NCI-H226 (cell line): ENCODE measurements around the gene GATAD2B.

Source experiments
- DNase-seq: peaks from one replicate; pipeline ENCODE4 v3.0.0-alpha.2; 2015

The GATAD2B gene

DNA sequence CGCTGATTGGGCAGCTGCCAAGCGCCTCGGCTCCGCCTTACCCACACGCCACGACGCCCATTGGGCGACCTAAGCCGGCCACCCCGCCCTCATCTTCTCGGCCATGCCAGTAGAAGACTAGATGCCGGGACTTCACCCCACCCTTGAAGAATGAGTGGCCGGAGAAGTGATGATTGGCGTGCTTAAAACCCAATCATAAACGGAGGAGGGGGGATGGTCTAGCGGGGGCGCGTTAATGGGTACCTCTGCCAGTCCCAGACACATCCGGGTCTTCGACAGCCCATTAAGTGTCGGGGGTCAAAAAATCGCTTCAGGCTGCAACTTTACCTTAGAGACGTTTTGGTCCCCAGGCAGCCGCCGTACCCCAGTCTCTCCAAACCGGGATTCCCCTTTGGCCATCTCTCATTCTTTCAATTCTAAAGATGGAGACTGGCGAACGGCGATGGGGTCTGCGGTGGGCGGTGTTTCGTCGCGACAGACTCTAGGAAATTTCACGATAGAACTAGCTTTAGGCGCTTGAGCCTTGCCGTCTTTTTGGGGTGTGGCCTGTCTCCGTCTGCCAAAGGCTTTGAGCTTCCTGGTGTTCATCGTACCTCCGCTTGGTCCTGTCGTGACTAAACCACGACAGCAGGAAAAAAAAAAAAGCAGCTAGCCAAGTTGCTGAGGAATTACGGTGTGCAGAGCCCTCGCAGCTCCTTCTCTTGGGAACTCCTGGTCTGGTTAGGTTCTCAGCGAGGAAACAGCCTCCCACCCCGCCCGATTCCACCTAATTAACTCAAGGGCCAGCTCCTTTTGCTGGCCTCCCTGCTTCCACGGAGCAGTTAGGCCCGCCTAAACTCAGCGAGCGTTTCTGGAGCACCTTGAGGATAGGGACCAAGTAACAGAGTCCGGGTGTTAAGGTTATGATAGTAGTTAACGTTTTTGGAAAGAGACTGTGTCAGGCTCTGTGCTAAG, at the start of gene GATAD2B:
TSS of gene GATAD2B (minus strand) at position 1 of the 954 bp plus-strand sequence. CDS start 94,625 bp downstream, outside the sequence.
- peak; percentile 100 for DNase-seq

DNA sequence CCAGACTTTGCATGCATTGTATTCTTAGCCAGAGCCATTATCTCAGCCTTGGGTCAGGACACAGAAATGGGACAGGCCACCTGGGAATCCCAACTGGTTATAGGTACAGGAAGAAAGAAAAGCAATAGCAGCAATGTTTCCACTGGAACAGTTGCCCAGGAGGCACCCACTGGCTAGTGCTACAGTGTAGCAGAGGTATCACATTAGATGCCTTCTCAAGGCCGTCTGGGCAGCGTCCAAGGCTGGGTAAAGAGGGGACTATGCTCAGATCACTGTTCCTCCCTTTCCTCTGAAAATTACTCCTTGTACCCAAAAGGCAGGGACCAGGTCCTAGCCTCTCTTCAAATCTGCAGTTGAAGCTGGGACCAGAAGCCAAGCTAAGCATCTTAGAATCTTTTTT, 47.6 kb upstream of the GATAD2B start:
- no peak for DNase-seq

DNA sequence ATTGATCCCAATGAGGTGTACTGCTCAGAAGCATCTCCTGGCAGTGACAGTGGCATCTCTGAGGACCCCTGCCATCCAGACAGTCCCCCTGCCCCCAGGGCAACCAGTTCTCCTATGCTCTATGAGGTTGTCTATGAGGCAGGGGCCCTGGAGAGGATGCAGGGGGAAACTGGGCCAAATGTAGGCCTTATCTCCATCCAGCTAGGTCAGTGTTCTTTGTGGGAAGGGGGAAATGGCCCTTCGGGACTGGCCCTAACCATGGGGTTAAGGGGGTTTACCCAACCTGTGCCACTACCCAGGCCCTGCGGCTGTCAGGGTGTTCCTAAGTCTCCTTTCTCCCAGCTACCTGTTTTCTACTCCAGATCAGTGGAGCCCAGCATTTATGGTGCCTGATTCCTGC, 46.2 kb upstream of the GATAD2B start:
- DNase-seq = no peak

DNA sequence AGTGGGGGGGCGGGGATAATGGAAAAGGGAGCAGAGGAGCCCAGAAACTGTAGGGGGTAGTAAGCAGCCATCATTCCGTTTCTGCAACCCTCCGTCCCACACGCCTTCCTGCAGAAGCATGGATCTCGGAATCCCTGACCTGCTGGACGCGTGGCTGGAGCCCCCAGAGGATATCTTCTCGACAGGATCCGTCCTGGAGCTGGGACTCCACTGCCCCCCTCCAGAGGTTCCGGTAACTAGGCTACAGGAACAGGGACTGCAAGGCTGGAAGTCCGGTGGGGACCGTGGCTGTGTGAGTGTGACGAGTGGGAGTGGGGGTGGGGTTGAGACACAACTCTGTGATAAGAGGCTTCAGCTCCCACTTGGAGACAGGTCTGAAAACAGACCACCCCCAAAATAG, 45.6 kb upstream of the GATAD2B start:
- no peak for DNase-seq

DNA sequence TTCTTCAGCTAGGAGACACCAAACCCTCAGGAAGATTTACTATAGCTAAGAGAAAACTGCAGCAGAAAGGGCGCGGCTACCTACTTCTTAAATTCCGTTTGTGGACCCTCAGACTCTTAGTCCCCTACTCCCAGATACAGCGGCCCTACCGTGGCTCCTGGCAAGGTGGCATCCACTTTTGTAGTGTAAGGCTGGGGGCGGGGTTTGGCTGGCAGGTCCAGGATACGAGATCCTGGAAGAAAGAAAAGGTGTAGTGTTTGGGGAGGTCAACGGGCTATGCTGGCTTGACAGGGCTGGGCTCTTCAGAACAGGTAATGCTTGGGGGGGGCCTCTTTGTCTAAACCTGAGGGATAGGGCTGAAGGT, 45.2 kb upstream of the GATAD2B start:
- DNase-seq = no peak

DNA sequence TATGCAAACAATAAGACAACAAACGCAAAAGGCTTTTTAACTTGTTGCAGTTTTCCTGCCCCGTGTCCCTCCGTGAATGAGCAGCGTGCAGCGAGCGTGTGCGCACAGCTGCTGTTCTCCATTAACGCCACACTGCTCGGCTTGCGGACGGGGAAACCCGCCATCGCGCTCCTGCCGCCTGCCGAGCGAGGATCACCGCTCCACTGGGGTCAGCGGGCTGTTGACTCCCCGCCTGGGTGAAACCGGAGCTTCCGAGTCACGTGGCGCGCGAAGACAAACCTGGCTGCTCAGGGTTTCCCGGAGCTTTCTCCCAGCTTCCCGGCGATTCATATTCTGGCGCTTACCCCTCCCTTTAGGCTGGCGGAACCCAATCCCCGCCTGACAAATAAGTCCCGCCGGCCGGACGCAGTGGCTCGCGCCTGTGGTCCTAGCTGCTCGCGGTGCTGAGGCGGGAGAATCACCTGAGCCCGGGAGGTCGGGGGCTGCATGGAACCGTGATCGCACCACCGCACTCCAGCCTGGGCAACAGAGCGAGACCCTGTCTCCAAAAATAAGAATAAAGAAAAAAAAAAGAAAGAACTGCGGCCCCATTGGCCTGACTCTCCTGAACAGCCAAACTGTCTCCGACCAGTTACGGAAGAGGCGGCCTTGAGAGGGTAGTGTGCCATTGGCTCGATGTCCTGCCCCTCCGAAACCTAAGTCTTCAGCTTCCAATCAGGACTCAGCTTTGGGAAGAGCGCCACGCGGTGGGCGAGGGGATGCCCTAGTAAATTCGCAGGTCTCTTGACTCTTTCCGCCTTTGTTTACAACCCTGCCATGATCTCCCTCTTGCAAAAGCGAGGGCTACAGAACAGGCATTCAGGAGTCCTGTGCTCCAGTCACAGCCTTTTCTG, 44.6 kb upstream of the GATAD2B start, which contains the start of gene CREB3L4:
TSS of gene CREB3L4 (plus strand) at position 796 of the 893 bp plus-strand sequence. CDS start 624 bp downstream, outside the sequence.
- peak; percentile 97 for DNase-seq

DNA sequence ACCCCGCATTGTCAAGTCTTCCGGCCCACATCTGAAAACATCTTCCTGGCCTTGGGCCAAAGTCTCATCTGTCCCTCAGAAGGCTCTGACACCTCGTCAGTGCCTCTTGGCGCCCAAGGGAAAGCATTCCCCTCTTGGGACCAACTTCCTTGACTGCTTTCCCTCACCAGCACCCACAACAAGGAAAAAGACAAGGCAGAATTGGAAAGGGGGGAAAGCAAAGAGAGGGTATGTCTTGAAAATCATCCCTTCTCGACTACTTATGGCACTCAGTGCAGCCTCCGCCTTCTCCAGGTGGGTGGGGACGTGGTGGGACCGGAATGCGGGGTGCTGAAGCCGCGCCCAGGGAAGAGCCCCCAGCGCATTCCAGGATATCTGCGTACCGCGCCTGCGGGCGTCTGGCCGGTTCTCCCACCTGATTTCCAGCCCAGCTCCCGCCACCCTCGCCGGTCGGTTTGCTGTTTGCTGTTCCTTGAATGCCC, 41.1 kb upstream of the GATAD2B start:
- DNase-seq = peak; percentile 93

DNA sequence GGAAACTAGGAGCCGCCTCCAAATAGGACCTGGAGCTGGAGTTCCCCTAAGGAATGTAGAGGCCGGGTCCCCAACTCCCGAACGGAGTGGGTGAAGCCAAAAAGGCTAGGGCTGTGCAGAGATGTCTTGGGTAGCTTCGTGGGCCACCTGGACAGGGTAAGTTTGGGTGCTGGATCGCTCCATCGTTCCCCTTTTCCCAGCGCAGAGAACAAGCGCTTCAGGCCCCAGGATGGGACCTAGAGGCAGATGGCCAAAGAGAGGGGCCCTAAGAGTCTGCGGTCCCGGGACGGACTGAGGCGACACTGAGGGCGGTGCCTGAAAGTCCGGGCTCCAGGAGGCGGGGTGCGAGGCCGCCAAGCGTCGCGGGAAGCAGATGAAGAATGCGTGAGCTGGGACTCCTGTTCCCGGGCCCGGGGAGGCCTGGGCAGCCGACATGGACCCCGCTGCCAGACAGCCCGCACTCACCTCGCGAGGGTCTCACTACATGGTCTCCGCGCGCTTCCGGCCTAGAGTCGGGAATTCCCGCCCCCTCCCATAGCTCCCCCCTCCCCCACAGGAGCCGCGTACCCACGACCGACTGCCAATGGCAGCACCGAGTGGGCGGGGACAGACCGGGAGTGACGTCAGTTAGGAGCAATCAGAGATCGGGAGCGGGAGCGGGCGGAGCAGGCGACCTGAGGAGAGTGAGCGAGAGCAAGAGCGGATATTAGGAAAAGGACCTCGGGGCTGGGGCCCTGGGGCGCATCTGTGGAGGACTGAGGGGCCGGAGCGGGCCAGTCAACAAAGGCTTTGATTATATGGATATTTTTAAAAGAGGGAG, 40.5 kb upstream of the GATAD2B start, which contains the start of gene SLC39A1:
TSS of gene SLC39A1 (minus strand) at position 508 of the 820 bp plus-strand sequence. CDS start 822 bp downstream, outside the sequence.
- peak; percentile 96 for DNase-seq

DNA sequence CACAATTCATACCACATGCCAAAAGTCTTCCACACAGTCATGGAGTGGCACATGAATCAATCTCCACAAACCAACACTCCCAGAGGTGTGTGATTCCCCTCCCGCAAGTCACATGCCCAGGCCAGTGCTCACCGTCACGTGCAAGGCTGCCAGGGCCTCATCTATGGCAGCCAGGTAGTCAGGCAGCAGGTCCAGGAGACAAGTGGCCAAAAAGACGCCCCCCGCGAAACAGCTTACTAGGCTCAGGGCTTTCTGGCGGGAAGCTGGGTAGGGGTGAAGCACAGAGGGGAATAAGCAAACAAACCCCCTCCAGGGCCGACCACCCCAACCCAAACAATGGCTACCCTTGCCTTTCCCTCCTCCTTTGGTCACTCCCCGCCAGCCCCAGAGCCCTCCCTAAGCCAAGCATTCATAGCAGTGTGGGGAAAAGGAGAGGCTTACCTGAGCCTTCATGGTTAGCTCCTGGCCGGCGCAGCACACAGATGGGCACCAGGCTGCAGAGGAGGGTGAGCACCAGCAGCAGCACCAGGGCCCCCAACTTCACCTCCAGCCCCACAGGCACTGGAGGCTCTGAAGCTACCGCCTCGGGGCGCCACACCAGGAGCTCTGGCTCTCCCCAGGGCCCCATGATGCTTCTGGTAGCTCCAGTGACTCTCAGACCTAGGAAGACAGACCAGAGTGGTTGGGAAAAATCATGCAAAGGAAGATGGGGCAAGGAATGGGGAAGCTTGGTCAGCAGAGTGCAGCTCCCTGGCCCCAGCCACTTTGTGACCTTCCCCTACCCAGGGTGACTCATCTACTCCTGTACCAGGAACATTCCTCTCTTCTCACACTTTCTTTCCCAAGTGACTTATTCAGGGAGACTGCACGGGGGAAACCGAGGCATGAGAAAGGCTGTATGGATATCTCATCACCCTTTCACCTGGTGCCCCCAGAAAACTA, 39.6 kb upstream of the GATAD2B start:
- peak; percentile 22 for DNase-seq

DNA sequence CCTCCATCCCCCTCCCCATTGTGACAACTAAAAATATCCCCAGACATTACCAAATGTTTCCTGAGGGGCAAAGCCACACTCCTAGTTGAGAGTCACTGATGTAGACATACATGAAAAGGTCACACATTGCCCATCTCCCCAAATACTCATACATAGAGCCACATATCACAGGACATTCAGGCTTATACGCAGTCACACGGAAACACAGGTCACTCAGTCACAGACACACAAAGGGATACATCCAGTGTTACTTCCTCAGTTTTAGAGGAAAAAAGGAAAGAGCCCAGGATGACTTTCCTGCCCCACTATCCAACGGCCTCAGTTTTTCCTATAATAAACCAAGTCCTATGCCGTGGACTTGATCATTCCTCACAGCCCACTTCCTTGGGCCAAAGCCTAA, 38.6 kb upstream of the GATAD2B start:
- DNase-seq = no peak

DNA sequence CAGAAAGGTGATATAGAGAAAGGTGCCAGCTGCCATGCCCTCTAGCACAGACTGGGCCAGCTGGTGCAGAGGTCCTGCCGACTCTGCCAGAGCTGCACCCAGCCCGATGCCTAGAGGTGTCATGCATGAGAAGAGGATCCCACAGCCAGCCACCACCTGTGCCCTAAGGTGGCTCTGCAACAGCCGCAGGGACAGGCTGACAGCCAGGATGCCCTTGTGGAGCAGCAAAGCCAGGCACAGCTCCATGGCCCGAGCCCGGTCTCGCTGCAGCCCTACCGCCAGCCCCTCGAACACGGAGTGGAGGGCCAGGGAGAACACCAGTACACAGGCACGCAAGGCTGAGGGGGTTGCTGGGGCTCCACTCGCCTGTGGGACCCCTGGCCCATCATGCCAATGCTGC, 37.4 kb upstream of the GATAD2B start:
- no peak for DNase-seq

DNA sequence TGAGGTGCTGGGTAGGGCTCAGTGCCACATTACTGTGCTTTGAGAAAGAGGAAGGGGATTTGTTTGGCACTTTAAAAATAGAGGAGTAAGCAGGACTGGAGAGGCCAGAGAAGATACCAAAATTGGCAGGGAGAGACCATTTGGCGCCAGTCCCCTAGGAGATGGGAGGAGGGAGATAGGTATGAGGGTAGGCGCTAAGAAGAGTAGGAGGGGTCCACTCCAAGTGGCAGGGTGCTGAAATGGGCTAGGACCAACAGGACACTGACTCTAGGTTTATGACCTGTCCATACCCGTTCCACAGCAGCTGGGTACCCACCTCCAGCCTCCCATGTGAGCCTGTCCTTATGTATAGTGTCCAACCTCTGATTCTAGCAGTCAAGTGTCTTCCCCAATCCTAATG, 36.7 kb upstream of the GATAD2B start:
- DNase-seq = no peak

DNA sequence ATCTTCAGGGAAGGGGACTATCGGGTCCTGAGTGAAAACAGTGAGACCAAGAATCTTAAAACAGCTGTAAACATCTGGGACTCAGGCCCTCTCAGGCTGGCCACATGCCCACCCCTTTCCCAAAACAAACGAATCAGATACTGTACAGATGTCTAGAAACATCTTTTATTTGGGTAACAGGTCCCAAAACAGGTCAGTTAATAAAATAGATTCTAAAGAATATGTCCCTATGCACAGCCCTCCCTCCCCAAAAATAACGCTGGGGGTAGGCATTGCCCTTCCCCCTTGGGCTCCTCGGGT, 36.1 kb upstream of the GATAD2B start:
- DNase-seq = no peak

DNA sequence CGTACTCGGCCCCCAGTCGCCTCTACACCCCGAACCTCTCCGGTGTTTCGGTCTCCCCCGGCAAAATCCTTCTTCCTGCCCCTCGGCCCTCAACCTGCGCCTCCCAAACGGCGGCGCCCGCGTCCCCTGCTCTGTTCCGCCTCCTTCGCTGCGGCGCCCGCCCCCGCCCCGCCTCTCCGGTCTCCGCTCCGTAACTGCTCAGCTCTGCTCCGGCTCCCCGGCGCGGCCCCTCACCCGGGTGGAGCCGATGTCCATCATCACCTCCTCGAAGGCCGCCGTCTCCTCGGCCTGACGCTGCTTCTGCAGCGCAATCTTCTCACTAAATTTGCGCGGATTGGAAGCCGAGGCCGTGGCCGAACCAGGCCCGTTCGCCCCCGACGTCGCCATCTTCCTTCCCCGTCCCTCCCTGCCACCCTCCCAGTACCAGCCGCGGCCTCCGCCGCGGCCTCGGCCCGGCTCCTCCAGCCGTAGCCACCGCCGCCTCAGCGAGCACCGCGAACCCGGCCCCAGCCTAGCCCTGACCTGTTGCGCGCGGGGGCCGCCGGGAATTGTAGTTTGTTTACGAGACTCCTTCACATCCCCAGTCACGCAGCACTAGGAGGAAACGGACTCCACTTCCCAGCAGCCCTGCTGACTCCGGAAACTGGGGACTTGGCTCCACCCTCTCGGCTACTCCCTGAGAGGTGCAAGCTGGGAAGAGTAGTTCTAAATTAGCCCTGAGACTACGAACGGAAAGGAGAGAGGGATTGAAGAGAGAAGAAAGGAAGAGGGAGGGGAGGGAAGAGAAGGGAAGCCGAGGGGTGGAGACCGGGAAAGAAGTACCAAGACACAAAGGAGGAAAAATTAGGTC, 35.6 kb upstream of the GATAD2B start, which contains the start of gene CRTC2:
TSS of gene CRTC2 (minus strand) at position 502 of the 850 bp plus-strand sequence. CDS start at position 387, 115 bp downstream.
- peak; percentile 99 for DNase-seq

DNA sequence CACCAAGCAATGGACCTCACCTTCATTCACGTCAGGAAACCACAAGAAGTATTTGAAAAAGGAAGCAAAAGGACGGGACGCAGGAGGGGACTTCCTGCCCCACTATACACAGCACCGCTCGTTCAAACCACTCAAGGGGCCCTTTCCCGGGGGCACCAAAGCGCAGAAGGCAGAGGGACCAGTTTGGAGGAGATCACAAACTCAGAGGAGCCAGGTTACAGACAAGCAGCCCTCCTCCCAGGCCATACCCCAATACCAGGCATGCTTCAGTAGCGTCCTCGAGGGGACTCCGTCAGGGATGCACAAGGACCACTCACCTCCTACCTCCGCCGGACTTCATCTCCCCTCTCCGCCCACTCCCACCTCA, 35.0 kb upstream of the GATAD2B start:
- DNase-seq = no peak

DNA sequence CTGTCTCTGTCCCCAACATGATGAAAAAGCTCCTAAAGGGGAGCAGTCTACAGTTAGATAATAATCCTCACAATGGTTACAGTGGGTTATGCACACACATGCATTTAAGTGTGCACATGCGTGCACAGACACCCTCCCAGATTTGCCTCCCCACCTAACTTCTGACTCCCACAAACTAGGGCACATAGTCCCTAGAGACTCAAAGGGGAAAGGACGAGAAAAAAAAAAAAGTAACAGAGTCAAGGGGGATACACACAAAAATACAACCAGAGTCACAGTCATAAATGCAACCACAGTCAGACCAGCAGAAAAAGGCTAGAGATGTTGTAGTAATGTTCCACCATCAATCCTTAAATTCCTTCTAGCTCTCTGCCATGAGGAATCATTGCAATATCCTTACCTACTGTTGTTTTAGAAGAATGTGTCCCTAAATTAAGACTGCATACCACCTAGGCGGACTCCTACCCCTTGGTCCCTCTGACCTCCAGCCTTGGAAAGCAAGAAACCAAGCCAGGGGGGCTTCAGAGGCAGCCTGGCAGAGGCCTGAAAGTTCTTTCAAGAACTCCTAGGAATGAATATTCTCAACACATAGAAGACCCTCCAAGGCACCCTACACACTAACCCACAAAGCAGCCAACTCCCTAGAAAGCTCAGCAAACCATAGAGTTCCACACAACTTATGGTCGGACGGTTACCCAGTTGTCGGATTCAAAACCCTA, 34.4 kb upstream of the GATAD2B start:
- DNase-seq = no peak

DNA sequence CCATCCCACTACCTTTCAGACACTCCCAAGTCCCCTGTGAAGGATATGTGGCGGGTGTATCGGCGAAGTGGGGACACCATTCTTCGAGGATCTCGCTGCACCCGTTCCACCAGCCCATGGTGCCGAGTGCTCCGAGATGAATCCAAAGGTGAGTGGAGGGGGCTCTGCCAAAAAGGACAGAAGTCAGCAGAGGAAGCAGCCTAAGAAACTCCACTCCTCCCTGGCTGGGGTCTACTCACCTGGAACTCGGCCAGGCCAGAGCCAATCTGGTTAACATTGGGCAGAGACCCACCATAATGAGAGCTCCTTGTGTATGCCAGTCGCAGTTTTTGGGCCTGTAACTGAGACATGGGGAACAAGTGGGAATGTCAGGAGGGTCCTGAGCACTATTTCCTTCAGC, 32.1 kb upstream of the GATAD2B start:
- DNase-seq = no peak

DNA sequence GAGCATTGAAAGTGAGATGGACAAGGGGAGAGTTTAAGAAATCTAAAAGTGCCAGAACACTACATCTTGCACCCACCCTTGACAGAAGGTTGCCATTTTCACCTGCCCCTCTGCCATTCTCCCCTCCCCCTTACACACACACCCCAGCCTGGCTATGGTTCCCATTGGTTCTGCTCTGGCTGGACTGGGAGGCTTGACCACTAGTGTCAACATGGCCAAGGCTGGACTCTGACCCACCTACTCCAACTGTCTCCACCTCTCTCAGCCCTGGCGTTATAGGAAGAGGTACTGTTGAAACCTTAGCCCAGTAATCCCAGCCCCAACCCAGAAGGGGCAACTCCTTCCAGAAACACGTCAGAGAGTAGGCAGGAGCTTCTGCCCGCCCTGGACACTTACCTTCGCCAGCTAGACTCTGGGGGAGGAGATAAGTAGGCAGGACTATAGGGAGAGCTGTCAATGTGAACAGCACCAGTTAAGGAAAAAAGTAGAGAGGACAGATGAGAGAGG, 31.1 kb upstream of the GATAD2B start:
- no peak for DNase-seq

DNA sequence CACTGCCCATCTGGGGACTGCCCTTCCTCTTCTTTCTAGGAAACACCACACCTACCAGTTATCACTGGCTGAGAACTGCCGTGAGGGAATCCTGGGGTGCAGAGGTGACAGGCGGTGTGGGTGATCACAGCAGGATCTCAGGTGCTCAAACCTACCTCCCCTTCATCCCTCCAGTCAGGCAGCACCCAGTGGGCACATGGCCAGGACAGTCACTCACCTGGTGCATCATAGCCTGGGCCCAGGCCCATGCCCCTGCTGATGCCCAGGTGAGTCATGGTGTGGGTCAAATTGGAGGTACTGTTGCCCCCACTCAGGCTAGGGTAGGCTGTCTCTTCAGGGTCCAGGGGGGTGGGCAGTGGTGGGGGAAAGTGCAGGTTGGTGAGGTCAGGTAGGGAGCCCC, 29.0 kb upstream of the GATAD2B start:
- no peak for DNase-seq
